ENCODE measurements around the gene HNRNPK.

HNRNPK gene

DNA sequence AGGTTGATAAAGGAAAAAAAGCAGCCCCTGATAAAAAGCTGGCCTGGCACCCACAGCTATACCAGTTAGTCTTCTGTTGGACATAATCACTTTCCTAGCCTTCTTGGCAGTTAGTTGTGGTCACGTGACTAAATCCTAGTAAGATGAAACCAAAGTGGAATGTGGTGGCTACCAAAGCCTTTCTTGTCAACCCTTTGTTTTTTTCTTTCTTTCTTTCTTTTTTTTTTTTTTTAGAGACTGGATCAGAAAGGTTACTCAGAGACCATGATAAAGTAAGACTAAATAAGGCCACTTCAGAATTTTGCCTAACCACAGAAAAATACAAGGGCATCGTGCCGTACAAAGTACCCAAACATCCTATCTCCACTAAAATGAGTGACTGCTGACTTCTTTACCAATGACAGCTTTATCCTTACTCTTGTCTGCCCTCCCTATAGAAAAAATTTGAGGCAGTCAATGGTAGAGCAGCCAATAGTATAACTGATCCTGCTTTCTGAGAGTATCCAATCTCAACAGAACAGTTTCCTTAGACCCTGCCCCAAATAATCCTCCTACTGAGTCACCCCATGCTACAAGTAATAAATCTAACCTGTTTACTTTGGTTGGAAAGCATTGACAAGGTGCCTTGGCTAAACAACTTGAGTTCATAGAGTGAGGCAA is 44.6 kb downstream of the HNRNPK start:
- DNase-seq (ENCODE audit: extremely low read depth in 1 of 2, low read depth in 1 of 2) = no peak

DNA sequence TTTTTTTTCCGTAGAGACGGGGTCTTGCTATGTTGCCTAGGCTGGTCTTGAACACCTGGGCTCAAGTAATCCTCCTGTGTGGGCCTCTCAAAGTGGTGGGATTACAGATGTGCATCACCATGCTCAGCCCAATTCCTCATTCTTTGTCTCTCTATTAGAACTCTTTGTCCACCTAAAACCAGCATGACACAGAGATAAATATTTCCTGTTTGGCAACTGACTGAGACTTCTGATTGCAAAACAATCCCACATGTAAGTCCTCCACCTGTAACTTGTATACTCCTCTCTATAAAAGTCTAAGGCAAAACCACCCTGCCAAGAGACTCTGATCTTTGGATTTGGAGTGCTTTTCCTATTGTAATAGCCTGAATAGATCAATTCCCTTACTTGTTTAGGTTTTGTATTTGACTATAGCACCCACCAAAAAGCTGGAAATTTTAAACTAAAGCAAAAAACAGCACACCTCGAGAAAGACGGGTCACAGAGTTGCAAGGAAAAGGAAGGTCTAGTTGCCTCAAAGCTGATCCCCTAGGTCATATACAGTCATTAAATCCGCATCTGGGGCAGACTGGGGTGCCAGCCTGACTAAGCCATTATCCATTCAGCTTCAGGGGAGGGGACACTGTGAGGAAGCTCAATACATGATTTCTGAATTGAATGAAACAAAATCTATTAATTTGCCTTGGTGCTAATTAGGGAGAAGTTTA is 45.3 kb downstream of the HNRNPK start:
- DNase-seq (ENCODE audit: extremely low read depth in 1 of 2, low read depth in 1 of 2) = no peak

DNA sequence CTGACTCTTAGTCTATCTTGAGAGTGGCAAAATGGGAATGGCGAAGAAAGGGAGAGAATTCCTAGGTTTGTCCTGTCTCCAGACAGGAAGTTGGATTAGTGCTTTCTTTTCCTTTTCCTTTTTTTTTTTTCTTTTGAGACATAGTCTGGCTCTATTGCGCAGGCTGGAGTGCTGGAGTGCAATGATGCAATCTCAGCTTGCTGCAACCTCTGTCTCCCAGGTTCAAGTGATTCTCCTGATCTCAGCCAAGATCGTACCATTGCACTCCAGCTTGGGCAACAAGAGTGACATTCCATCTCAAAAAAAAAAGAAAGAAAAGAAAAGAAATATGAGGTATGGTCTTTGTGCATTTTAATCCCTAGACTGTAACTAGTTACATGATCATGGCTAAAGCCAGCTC is 46.2 kb downstream of the HNRNPK start:
- DNase-seq (ENCODE audit: extremely low read depth in 1 of 2, low read depth in 1 of 2) = no peak

DNA sequence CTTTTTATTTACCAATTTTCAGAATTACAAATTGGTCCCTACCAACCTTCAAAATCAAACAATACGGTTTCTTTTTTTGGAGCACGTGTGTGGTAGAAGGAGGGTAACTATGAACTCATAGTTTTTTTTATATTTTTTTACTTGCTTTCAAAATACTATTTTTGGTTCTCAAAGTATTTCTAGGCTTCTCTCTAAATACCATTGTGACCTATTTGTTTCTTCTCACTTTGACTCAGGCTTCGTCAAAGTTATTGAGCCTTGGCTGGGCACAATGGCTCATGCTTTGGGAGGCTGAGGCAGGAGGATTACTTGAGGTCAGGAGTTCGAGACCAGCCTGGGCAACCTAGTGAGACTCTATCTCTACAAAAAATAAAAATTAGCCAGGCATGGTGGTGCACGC is 47.2 kb downstream of the HNRNPK start:
- DNase-seq (ENCODE audit: extremely low read depth in 1 of 2, low read depth in 1 of 2) = no peak

DNA sequence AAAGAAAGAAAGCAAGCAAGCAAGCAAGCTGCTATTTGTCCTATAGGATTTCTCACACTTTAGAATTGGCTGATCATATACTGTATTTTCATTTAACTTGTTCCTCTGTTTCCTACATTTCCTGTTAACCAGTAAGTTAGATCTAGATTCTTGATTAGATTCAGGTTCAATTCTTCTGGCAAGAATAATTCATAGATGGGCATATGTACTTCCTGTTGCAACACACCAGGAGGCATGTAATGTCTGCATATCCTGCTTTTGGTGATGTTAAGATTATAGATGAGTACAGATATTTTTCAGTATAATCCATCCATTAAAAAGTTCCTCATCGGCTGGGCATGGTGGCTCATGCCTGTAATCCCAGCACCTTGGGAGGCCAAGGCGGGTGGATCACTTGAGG is 48.0 kb downstream of the HNRNPK start:
- no peak for DNase-seq (ENCODE audit: extremely low read depth in 1 of 2, low read depth in 1 of 2)

DNA sequence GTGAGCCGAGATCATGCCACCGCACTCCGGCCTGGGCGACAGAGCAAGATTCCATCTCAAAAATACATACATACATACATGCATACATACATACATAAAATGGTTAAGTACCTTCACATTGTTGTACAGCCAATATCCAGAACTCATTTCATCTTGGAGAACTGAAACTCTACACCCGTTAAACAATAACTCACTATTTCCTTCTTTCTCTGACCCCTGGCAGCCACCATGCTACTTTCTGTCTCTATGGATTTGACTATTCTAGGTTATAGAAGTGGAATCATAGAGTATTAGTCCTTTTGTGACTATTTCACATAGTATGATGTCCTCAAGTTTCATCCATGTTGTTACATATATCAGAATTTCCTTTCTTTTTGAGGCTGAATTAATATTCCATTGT is 49.1 kb downstream of the HNRNPK start:
- no peak for DNase-seq (ENCODE audit: extremely low read depth in 1 of 2, low read depth in 1 of 2)

DNA sequence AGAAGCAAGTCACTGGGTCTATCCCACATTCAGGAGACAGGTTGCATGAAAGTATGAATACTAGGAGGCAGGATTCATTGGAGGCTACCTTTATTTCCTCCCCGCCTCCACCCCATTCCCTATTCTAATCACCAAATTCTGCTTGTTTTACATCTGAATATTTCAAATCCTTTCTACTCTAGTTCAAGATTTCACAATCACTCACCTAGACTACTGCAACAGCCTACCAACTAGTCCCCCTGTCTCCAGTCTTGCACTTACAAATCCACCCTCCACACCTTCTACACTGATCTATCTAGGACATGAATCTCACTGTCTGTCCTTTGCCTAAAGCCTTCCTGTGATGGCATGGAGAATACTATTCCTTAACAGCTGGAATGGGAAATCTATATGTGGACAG is 52.4 kb downstream of the HNRNPK start:
- no peak for DNase-seq (ENCODE audit: extremely low read depth in 1 of 2, low read depth in 1 of 2)

DNA sequence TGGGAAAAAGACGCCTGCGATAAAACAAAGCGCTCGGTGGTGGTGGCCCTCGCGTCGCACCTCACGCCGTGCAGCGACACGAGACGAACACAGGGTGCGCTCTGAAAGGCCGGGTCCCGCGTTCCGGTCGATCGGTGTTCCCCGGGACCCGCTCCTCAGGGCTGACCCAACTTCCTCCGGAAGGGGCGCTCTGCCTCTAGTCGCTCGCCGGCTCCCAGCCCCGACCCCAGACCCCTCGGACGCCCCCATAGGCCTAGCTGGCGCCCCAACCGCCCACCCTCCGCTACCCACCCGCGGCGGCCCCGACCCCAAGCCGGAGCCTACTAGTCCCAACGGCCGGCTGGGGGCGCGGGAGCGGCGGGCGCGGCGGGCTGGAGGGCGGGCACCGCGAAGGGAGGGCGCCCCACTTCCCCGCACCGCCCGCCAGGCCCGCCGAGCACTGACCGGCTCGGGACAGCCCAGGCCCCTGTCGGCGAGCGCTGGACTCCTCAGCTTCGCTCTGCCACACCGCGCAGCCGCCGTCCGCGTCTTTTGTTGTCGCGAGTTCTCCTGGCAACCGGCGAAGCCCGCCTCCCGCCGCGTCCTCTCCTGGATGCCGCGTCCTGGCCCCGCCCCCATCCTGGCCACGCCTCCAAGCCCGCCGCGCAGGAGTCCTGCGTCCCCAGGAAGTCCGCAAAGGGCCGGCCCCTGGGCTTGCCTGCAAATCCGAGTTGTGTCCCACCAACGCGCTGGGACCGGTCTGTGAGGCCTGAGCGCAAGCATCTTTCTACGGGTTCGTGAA is 58.9 kb downstream of the HNRNPK start, which contains the start of gene KIF27:
KIF27 (minus strand) TSS at position 506 of the 781 bp plus-strand sequence. CDS start 5,841 bp downstream, outside the sequence.
- peak; percentile 96 to 97 for DNase-seq (ENCODE audit: extremely low read depth in 1 of 2, low read depth in 1 of 2)

DNA sequence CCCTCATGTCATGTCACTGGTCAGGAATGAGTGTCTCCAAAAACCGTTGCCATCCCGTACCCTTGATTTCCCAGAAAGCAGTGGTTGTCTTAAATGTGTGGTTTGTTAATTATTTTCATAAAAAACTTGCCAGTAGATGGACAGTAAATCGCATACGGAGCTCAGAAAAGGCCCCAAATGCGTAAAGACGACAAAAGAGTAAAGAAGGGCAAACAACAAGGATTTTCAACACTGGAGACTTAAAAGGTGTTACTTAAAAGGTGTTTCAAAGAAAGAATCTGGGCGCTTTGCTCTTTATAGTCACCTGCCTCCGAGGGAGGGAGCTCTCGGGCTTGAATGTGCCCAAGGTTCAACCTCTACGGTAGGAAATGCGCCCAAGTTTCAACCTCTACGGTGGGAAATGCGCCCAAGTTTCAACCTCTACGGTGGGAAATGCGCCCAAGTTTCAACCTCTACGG is 59.5 kb downstream of the HNRNPK start:
- no peak for DNase-seq (ENCODE audit: extremely low read depth in 1 of 2, low read depth in 1 of 2)

DNA sequence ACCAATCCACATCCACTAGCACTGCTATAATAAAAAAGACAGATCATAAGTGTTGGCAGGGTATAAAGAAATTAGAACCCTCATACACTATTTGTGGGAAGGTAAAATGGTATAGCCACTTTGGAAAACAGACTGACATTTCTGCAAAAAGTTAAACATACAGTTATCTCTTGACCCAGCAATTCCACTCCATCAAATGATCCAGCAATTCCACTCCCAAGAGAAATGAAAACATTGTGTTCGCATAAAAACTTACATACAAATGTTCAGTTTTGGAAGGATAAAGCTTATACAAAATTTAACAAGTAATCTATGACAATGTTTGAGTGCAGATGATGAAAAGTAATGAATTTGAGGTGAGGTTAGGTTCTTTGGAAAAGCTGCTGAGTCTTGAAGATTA is 60.9 kb downstream of the HNRNPK start:
- DNase-seq (ENCODE audit: extremely low read depth in 1 of 2, low read depth in 1 of 2) = no peak

All from stimulated activated CD8-positive, alpha-beta memory T cell treated with anti-CD3 and anti-CD28 coated beads, Interleukin-7, amount 100 ng/mL, for 48 hours (primary cell).